Stimulated activated CD4-positive, alpha-beta T cell treated with anti-CD3 and anti-CD28 coated beads, Interleukin-1b, Interleukin-23, amount 100 ng/mL, for 24 hours (primary cell): ENCODE data around the gene CAPN6.

Source experiments
- DNase-seq, 4 experiments: peaks; one replicate each; pipeline ENCODE4 v3.0.0-alpha.2; 2020; ENCODE audit warnings: low read depth in 4 of 4, low spot score in 1 of 4

CAPN6 gene

GRCh38 chrX:111270339-111270738 is at the start of gene CAPN6:
Gene CAPN6 (minus strand): TSS chrX:111270483. CDS start chrX:111263936, 6,547 bp downstream.
- no peak for DNase-seq

- no peak for DNase-seq
Measured at GRCh38 chrX:111319451-111319850, 49.2 kb upstream of the CAPN6 start.

DNA sequence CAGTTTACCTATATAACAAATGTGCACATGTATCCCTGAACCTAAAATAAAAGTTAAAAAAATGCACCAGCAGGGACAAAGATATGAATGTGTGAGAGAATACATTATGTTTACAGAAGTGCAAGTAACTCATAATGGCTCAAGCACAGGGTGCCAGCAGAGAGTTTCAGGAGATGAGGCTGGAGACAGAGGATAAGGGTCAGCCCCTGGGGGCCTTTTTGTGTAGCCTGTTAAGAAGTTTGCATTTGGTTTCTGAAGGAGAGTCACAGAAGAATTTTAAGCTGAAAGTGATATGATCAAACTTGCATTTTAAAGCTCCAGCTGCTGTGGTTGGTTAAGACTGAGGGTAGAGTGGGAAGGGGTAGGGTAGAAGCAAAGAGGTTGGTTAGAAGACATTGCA is 48.6 kb upstream of the CAPN6 start:
- no peak for DNase-seq

- DNase-seq = no peak
Measured at GRCh38 chrX:111309083-111309482, 38.8 kb upstream of the CAPN6 start.

DNA sequence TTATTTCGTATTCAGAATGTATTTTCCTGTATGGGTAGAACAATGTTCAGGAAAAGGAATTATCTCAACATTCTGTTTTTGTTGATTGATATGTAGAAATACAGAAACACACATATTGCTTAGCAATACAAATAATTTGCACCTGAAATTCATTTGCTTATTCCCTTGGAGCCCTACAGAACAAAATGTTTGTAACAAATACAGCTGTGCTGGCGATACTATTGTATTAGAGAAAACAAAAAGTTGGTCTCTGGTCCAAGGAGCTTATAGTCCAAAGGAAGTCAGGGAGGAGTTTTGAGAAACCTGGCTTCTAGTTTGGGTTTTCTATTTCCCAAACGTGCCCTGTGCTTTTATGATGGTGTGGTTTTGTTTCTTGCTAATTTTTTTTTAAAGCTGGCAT is 37.8 kb upstream of the CAPN6 start:
- DNase-seq = no peak

DNA sequence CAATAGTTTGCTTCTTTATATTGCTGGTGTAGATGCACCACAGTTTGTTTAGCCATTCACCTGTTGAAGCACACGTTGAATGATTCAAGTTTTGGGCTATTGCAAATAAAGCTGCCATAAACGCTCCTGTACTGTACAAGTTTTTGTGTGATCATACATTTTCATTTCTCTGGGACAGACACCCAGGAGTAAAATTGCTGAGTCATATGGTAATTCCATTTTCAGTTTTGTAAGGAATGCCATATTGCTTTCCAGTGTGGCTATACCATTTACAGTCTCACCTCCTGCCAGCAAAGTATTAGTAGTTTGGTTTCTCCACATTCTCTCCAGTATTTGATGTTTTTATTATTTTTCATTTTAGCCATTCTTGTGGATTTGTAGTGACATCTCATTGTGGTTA is 32.0 kb upstream of the CAPN6 start:
- no peak for DNase-seq

DNA sequence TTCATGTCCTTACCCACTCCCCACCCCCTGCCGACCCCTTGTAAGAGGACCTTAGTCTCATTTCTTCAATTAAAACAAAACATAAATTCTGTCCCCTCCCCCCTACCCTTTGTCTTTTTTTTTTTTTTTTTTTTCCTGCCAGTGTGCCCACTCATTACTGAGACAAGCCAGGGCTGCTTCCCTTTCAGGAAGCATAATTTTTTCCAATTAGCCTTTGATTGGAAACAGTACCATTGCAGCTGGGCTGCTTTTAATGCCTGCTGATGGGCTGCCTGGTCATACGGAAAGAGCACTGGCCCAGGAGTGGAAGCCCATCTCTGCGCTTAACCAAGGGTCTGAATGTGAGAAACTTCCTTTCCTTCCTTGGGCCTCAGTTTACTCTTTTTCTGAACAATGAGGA is 18.6 kb upstream of the CAPN6 start:
- no peak for DNase-seq

GRCh38 chrX:111284631-111285293 is 14.5 kb upstream of the CAPN6 start:
- no peak for DNase-seq

DNA sequence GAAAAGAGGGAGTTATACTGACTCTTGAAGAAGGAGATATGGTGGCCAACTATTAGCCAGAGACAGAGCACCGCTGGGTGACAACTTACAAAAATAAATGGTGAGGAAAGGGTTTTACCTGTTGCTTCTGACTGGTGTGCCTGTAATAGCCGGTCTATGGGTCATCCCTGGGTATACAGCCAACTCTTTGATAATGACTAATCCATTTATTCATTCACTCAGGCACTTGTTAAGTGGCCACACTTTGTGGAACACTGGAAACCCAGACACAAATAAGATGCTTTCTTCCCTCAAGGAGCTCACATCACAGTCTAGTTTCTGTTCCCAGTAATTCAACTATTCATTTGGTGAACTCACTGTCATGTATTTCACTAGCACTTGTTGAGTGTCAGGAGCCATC is 13.2 kb upstream of the CAPN6 start:
- DNase-seq = no peak

DNA sequence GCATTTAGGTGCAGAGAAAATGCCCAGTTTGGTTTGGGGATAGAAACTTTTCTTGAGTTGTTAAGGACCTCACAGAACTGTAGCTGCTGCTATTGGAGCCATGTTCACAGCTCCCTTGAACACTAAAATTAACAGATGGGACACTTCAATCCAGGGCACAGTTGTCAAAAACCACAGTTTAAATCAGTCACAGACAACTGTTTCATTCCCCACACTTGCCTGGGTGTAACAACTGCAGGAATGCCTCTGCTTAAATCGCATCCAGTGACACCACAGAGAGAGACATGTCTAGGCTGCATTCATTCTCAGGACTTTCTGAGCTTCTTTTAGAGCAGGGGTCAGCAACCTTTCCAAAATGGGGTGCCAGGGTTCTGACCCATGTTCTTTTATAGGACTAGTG is 12.7 kb upstream of the CAPN6 start:
- DNase-seq = no peak

DNA sequence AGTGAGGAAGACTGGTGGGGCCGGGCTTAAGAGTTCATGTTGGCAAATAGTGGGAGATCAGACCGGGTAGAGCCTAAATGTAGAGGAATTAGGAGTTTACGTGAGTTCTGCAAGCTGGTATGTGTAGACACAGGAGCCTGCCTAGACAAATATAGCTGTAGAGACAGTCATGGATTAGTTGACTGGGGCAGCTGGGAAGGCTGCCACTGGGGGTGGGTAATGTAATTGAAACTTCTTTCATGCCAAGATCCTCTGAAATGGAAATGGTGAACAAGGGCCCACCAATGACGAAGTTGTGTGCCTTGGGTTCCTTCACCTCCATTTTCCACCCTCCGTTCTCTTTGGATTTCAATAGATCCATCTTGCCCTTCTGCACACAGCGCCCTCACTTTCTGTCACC is 11.9 kb upstream of the CAPN6 start:
- no peak for DNase-seq

- DNase-seq = no peak
Measured at GRCh38 chrX:111268506-111268905, 1.8 kb downstream of the CAPN6 start.

GRCh38 chrX:111265486-111265885 is 4.8 kb downstream of the CAPN6 start:
- DNase-seq = no peak

DNA sequence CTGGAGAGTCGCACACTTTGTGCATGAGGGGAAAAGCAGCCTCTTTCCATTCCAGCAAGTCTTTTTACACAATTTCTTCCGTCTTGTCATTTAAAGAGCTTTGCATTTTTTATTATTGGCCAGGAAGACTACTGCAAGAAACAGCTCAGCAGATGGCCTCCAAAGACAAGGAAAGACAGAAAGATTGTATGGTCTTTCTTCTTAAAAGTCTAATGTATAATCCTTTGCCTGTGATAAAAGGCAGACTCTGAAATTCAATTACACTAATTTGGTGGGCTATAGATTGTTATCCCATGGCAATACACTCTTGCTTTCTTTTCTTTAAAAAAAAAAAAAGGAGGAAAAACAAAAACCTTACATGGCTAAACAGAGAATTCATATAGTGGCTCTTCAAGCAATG is 5.9 kb downstream of the CAPN6 start:
- DNase-seq = no peak

DNA sequence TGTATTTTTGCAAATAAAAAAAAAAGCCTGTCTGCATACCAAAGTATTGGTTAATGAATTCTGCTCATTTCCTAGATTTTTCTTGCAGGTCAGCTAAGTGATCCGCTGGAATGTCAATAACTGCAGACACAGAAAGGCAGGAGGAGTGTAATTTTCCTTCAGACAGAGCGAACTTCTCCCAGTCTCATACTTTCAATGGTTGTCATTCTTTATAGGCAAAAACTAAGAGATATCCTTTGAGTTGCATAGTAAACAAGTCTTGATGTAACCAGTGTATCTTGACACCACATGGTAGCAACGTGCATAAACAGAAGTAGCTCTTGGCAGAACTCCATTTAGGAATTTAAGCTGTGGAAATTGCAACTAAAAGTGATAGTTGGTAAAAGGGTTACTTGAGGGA is 8.2 kb downstream of the CAPN6 start:
- no peak for DNase-seq

GRCh38 chrX:111260451-111260850 is 9.8 kb downstream of the CAPN6 start:
- no peak for DNase-seq

GRCh38 chrX:111259559-111259958 is 10.7 kb downstream of the CAPN6 start:
- DNase-seq = no peak

DNA sequence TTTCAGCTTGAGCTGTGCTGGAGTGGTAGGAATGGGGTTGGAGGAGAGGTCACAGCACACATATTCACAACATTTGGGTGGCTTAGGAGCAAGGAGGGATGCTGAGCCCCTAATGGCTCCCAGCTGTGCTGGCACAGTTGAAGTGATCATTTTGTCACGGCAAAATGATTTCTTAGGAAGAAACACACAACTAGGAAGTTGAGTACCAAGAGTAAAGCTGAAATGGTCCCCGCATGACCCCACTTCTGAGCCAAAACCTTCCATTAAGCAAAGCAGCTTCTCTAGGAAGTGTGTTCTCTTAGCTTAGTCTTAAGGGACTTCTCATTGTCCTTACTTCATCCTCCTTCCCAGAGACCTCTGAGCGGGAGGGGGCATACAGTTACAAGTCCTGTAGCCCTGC is 12.6 kb downstream of the CAPN6 start:
- no peak for DNase-seq

GRCh38 chrX:111254896-111255693 is 15.2 kb downstream of the CAPN6 start:
- DNase-seq = no peak

DNA sequence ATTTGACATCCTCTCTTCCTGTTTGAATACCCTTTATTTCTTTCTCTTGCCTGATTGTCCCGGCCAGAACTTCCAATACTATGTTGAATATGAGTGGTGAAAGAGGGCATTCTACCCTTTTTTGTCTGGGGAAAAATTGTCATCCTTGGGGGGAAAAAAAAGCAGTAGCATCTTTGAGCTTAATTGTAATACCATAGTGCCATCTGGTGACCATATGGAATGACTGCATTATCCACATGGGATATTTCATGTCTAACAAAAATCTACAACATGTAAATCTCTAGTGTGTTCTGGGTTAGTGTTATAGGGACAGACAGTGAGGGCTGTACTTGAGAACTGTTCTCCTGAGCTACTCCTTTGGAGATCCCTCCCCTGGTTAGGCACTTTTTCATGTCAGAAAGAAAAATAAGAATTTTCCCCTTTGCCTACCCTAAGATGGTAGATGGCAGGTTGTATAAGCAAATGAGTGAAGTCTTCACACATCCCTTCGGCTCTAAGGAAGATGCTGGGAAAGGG is 26.0 kb downstream of the CAPN6 start:
- no peak for DNase-seq

DNA sequence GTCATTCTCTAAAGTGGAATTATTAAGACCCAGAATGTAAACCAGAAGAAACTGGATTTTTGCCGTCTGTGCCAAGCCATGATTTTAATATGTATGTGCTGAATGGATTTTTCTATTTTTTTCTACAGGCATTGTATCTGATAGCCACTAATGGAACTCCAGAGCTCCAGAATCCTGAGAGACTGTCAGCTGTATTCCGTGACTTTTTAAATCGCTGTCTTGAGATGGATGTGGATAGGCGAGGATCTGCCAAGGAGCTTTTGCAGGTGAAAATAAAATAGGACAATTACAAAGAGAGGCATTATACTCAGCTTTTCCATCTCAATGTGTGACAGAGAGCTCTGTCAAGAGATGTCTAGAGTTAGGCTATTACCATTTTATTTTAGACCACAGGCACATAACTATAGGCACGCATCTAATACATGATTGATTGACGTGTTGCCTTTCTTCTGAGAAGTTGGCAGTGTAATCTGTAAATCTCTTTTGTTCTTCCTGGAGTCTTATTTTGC is 53.9 kb downstream of the CAPN6 start:
- no peak for DNase-seq

DNA sequence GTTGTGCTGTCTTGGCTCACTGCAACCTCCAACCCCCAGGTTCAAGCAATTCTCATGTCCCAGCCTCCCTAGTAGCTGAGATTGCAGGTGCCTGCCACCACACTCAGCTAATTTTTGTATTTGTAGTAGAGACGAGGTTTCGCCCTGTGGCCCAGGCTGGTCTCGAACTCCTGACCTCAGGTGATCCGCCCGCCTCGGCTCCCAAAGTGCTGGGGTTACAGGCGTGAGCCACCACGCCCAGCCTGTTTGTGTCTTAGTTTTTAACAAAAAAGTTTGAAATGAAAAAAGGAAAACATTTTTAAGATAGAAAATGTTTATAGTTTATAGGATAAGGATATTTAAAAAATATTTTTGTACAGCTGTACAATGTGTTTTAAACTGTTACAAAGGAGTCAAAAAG is 62.4 kb downstream of the CAPN6 start:
- DNase-seq = no peak
